Measurements from ENCODE around the gene OGFOD2.

OGFOD2 gene

DNA sequence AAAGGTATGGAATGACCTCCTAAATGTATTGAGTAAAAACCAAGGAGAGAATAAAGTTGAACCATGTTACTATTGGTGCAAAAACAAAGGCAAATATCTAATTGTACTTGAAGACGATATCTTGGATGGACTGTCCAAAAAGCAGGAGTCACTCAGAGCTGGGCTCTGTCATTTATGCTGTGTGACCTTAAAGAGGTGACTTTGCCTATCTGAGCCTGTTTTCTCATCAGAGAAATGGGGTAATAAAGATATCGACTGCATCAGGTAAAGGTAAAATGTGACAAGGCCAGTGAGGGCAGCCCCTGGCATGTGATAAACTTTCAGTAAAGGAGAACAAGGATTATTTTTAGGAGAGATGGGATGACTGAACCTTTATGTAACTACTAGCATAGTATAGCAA is 6.9 kb upstream of the OGFOD2 start:
- no peak for DNase-seq
- in situ Hi-C loops (cut with HindIII; ENCODE audit: low pct_ligation_motif_present, low pct_unique_long_range_greater_than_20kb, low sequenced_read_pairs): no loop called here

DNA sequence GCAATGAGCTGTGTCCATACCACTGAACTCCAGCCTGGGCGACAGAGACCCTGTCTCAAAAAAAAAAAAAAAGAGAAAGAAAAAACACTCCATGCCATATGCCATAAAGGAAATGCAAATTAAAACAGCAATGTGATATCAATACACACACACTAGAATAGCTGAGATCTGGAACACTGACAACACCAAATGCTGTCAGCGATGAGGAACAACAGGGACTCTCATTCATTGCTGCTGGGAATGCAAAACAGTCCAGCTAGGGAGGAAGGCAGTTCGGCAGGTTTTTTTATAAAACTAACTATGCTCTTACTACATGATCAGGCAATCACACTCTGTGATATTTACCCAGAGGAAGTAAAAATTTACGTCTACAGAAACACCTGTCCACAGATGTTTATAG is 5.4 kb upstream of the OGFOD2 start:
- no peak for DNase-seq
- in situ Hi-C loops (cut with HindIII; ENCODE audit: low pct_ligation_motif_present, low pct_unique_long_range_greater_than_20kb, low sequenced_read_pairs): no loop called here

GRCh38 chr12:122974274-122974891 is 661 bp upstream of the OGFOD2 start:
- DNase-seq: peak; percentile 100
- in situ Hi-C loops (cut with HindIII; ENCODE audit: low pct_ligation_motif_present, low pct_unique_long_range_greater_than_20kb, low sequenced_read_pairs): no loop called here

DNA sequence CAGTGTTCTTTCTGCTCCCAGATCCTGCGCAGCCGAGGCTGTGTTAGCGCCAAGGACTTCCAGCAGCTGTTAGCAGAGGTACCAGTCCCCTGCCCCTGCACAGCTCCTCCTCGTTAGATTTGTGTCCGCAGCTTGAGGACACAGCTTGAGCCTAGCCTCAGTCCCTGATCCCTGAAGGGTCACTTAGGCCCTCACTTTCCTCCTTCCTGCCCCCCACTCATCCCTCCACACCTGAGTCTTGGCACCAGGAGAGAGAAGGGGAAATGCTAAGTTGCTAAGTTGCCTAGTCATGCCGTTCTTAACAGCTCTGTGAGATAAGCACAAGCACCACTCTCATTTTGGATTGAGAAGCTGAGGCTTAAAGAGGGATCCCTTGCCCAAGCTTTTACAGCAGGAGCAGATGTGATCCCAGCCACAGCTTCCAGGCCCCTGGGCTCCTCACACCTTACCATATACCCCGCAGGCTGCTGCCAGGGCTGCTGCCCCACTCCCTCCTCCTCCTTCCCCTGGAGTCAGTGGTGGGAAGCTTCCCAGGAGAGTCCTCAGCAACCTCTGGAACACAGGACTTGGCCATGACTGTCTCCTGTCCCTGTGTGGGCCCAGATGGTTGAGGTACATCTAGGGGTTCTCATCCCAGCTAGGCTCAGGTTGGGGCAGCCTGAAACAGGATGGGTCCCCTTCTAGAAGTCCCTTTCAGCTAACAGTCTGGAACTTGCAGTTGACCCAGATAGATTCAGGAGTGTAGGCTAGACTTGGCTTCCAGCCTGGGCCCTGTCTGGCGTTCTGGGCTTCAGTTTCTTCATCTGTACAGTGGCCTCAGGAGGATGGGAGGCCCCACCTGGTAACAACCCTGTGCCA is 975 bp downstream of the OGFOD2 start:
- in situ Hi-C loops (cut with HindIII; ENCODE audit: low pct_ligation_motif_present, low pct_unique_long_range_greater_than_20kb, low sequenced_read_pairs): no loop called here
- DNase-seq: no peak

DNA sequence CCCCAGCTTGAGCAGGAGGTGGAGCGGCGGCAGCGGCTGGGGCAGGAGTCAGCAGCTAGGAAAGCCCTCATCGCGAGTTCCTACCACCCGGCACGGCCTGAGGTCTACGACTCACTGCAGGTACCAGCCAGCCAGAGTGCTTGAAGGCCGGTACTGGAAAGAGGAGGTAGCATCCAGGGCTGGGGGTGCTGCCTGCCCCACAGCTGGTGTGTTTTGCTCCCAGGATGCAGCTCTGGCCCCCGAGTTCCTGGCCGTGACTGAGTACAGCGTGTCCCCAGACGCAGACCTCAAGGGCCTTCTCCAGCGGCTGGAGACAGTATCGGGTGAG is 1.6 kb downstream of the OGFOD2 start:
- no peak for DNase-seq
- in situ Hi-C loops (cut with HindIII; ENCODE audit: low pct_ligation_motif_present, low pct_unique_long_range_greater_than_20kb, low sequenced_read_pairs): no loop called here

GRCh38 chr12:122977153-122977552 is 2.1 kb downstream of the OGFOD2 start:
- in situ Hi-C loops (cut with HindIII; ENCODE audit: low pct_ligation_motif_present, low pct_unique_long_range_greater_than_20kb, low sequenced_read_pairs): no loop called here
- DNase-seq: no peak

GRCh38 chr12:122977655-122978392 is 2.8 kb downstream of the OGFOD2 start:
- DNase-seq: no peak
- in situ Hi-C loops (cut with HindIII; ENCODE audit: low pct_ligation_motif_present, low pct_unique_long_range_greater_than_20kb, low sequenced_read_pairs): no loop called here

GRCh38 chr12:122978507-122978955 is 3.5 kb downstream of the OGFOD2 start:
- in situ Hi-C loops (cut with HindIII; ENCODE audit: low pct_ligation_motif_present, low pct_unique_long_range_greater_than_20kb, low sequenced_read_pairs): no loop called here
- DNase-seq: no peak

- in situ Hi-C loops (cut with HindIII; ENCODE audit: low pct_ligation_motif_present, low pct_unique_long_range_greater_than_20kb, low sequenced_read_pairs): no loop called here
Measured at GRCh38 chr12:122979001-122979907, 4.2 kb downstream of the OGFOD2 start.

DNA sequence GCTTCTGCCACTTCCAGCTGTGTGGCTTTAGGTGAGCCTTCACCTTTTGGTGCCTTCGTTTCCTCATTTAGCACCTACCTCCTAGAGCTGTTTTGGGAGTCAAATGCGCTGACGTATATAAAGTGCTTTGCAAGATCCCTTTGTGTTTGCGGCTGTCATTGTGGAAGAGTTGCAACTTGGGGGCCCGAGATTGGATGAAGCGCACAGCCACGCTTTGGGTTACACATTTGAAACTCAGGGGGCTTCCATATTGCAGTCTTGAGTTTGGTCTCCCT is 4.8 kb downstream of the OGFOD2 start:
- peak; percentile 15 for DNase-seq
- in situ Hi-C loops (cut with HindIII; ENCODE audit: low pct_ligation_motif_present, low pct_unique_long_range_greater_than_20kb, low sequenced_read_pairs): no loop called here

More at GRCh38 chr12:122979001-122979907, 4.2 kb downstream of the OGFOD2 start:
- no peak for DNase-seq

GRCh38 chr12:122980183-122981035 is 5.4 kb downstream of the OGFOD2 start, which contains the start of gene ARL6IP4:
Gene ARL6IP4, plus strand, starts transcription at chr12:122980681. Its CDS starts 459 bp downstream, at chr12:122981140.
- peak; percentile 71 for DNase-seq
- in situ Hi-C loops (cut with HindIII; ENCODE audit: low pct_ligation_motif_present, low pct_unique_long_range_greater_than_20kb, low sequenced_read_pairs): no loop called here

DNA sequence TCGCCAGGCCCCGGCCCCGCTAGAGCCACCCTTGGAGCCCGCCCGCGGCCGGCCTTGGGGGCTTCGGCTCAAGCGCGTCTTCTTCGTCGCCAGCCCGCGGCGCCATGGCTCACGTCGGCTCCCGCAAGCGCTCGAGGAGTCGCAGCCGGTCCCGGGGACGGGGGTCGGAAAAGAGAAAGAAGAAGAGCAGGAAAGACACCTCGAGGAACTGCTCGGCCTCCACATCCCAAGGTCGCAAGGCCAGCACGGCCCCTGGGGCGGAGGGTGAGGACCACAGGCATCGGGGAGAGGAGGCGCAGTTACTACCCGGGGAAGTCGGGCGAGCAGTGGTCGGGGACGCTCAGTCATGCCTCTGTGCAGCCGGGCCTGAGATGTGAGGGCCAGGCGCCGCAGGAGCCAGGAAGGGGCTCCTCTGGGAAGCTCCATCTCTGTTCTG is 6.0 kb downstream of the OGFOD2 start:
- in situ Hi-C loops (cut with HindIII; ENCODE audit: low pct_ligation_motif_present, low pct_unique_long_range_greater_than_20kb, low sequenced_read_pairs): no loop called here
- DNase-seq: peak; percentile 39

GRCh38 chr12:122981587-122982476 is 6.8 kb downstream of the OGFOD2 start:
- in situ Hi-C loops (cut with HindIII; ENCODE audit: low pct_ligation_motif_present, low pct_unique_long_range_greater_than_20kb, low sequenced_read_pairs): no loop called here
- DNase-seq: no peak

DNA sequence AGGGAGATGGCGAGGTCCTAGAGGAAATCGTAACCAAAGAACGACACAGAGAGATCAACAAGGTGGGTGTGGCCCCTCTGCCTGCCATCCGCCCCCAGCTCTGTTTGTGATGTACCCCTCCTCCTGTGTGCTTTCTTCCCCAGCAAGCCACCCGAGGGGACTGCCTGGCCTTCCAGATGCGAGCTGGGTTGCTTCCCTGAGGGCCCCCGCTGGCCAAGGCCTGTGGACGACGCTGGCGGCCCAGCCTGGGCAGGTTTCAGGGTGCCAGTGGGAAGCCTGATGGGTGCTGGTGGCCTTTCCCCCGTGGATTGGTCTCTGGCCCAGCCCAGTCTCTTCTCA is 7.4 kb downstream of the OGFOD2 start:
- no peak for DNase-seq
- in situ Hi-C loops (cut with HindIII; ENCODE audit: low pct_ligation_motif_present, low pct_unique_long_range_greater_than_20kb, low sequenced_read_pairs): no loop called here

- in situ Hi-C loops (cut with HindIII; ENCODE audit: low pct_ligation_motif_present, low pct_unique_long_range_greater_than_20kb, low sequenced_read_pairs): no loop called here
- DNase-seq: no peak
Measured at GRCh38 chr12:122982963-122983788, 8.1 kb downstream of the OGFOD2 start.

- DNase-seq: no peak
- in situ Hi-C loops (cut with HindIII; ENCODE audit: low pct_ligation_motif_present, low pct_unique_long_range_greater_than_20kb, low sequenced_read_pairs): no loop called here
Measured at GRCh38 chr12:122983789-122984515, 8.9 kb downstream of the OGFOD2 start.

Measured in ACHN (cell line).